ENCODE data around the gene OLIG3.

The OLIG3 gene

GRCh38 chr6:137465378-137466009 lies 28.7 kb downstream of the OLIG3 start:
- no peak for DNase-seq

GRCh38 chr6:137452333-137452894 lies 41.8 kb downstream of the OLIG3 start:
- DNase-seq = no peak

GRCh38 chr6:137443901-137444300 lies 50.3 kb downstream of the OLIG3 start:
- no peak for DNase-seq

Measured in CD4-positive, alpha-beta T cell treated with Interleukin-12 subunit alpha and Interleukin-12 subunit beta, for 1 hour (primary cell).